Measurements from ENCODE around the gene IGFN1.

GRCh38 chr1:201272799-201273198, 82.2 kb downstream of the IGFN1 start:
- no peak for TF ChIP-seq CTCF (IDR thresholded peaks at IDR 0.05; ENCODE audit: low read depth, low read length, missing input control)
- TF ChIP-seq JUND (IDR thresholded peaks at IDR 0.05) = no peak
- no peak for TF ChIP-seq RAD21 (IDR thresholded peaks at IDR 0.05)
- no peak for TF ChIP-seq TAF1 (conservative IDR thresholded peaks at IDR 0.05)
- no peak for TF ChIP-seq ZBTB33 (IDR thresholded peaks at IDR 0.05)
- TF ChIP-seq GABPA (IDR thresholded peaks at IDR 0.05 in 1 of 2, conservative IDR thresholded peaks at IDR 0.05 in 1 of 2) = no peak
- TF ChIP-seq MAX (IDR thresholded peaks at IDR 0.05) = no peak
- no peak for TF ChIP-seq ATF3 (IDR thresholded peaks at IDR 0.05)
- TF ChIP-seq RXRA (IDR thresholded peaks at IDR 0.05) = no peak
